GM18868 (cell line): Measurements from ENCODE around the gene SAMD4A.
A peak's percentile ranks its signal among the peaks of the same experiment; 100 is the strongest.

Source experiments
- ATAC-seq: cut with Tn5 transposase; IDR thresholded peaks from one replicate; pipeline ENCODE4 v1.9.1; 2021; ENCODE audit warnings: mild to moderate bottlenecking, moderate library complexity; ENCODE audit not compliant: unreplicated experiment

SAMD4A gene

GRCh38 chr14:54773171-54774006 is 206.5 kb downstream of the SAMD4A start:
- ATAC-seq, result peak; percentile 70

- ATAC-seq, result no peak
These were observed 207.9 kb downstream of the SAMD4A start for GRCh38 chr14:54774824-54775223.

GRCh38 chr14:54775486-54776140 is 208.7 kb downstream of the SAMD4A start:
- ATAC-seq, result no peak

- peak; percentile 48 for ATAC-seq
These were observed 209.6 kb downstream of the SAMD4A start for GRCh38 chr14:54776361-54777001.

GRCh38 chr14:54777395-54777794 is 210.5 kb downstream of the SAMD4A start:
- no peak for ATAC-seq

- ATAC-seq, result no peak
These were observed 211.9 kb downstream of the SAMD4A start for GRCh38 chr14:54778618-54779345.

- no peak for ATAC-seq
These were observed 214.2 kb downstream of the SAMD4A start for GRCh38 chr14:54781080-54781479.

- ATAC-seq, result no peak
These were observed 215.2 kb downstream of the SAMD4A start for GRCh38 chr14:54781961-54782750.

GRCh38 chr14:54782751-54783659 is 216.1 kb downstream of the SAMD4A start:
- ATAC-seq, result peak; percentile 97

GRCh38 chr14:54783660-54784015 is 216.7 kb downstream of the SAMD4A start:
- no peak for ATAC-seq

GRCh38 chr14:54784060-54784459 is 217.1 kb downstream of the SAMD4A start:
- ATAC-seq, result no peak

GRCh38 chr14:54784657-54785056 is 217.7 kb downstream of the SAMD4A start:
- no peak for ATAC-seq

GRCh38 chr14:54785136-54785777 is 218.3 kb downstream of the SAMD4A start:
- ATAC-seq, result no peak

- no peak for ATAC-seq
These were observed 219.1 kb downstream of the SAMD4A start for GRCh38 chr14:54785778-54786770.

GRCh38 chr14:54786838-54787237 is 219.9 kb downstream of the SAMD4A start:
- ATAC-seq, result no peak

- ATAC-seq, result no peak
These were observed 220.3 kb downstream of the SAMD4A start for GRCh38 chr14:54787261-54787660.

GRCh38 chr14:54788701-54789100 is 221.8 kb downstream of the SAMD4A start:
- no peak for ATAC-seq

GRCh38 chr14:54789166-54789565 is 222.2 kb downstream of the SAMD4A start:
- no peak for ATAC-seq
